ENCODE data around the gene SELENOK. TPM values are rescaled to one million over a fixed set of nuclear protein-coding genes. Genes with fewer than 3 reads are reported as not detected.
A peak's percentile ranks its signal among the peaks of the same experiment; 100 is the strongest.

SELENOK gene
- total RNA-seq, 1 donor from 2014 or later, result 76.6 TPM

DNA sequence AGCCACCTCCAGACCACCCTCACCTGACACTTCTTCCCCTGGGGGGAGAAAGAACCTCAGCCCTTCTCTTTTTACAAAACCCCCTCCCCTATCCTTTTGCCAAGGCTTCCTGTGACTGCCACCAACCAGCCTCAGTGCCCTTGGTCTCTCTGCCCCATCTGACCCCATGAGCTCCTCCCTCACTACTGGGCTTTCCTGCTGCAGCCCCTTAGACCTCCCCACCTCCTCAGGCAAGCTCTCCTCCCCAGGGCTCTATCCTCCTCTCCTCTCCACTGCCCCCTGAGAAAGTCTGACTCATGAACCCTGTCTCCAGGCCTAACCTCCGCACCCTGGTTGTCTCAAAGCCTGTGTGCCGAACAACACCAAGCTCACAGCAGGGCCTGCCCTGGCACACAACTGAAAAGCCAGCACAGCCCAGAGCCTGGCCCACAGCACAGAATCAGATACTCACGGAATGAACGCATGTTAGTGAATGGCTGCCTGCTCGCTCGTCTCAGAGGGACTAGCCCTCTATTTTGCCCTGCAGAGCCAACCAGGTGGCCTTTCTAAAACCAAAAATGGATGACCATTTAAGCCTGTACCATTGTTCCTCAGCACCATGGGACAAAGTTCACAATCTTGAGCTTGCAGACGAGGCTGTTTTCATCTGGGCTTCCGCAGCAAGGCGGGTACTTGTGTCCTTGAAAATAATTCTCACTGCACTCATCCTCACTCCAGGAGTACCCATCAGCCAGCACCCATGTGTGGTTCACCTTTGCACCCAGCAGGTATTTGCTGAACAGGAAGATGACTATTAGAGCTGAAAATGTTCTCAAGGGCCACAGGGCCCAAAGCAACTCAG is 47.2 kb downstream of the SELENOK start:
- peak; percentile 12 for DNase-seq (ENCODE audit: low spot score)
- Histone ChIP-seq H3K4me3 (no peak overlapping the region), H3K4me2 (peak overlapping the region; percentile 6), H3K9ac (no peak overlapping the region), H3K9me3 (ENCODE audit: low read depth) (no peaks in the 10 kb centered on the region), H4K20me1 (ENCODE audit: low read depth) (peaks cover 31% of the 10 kb centered on the region), H3K36me3 (no peaks in the 10 kb centered on the region), H3K4me1 (peaks cover 11% of the 10 kb centered on the region), H3K79me2 (ENCODE audit: low read depth) (no peaks in the 10 kb centered on the region), H3K27ac (no peak overlapping the region), H3K27me3 (peaks cover 30% of the 10 kb centered on the region), H3F3A (ENCODE audit: low read depth) (peaks cover 24% of the 10 kb centered on the region), H2AFZ (replicated peaks) (no peak overlapping the region)
- Mint-ChIP-seq H3K4me3 (peak overlapping the region; percentile 84), H3K36me3 (no peaks in the 10 kb centered on the region), H3K4me1 (peaks cover 26% of the 10 kb centered on the region), H3K9me3 (no peaks in the 10 kb centered on the region), H3K27ac (no peak overlapping the region), H3K27me3 (ENCODE audit: insufficient read depth, low read depth) (peaks cover 20% of the 10 kb centered on the region)
- TF ChIP-seq EZH2phosphoT487 (IDR thresholded peaks at IDR 0.05), result no peak
- no peak for TF ChIP-seq EZH2 (IDR thresholded peaks at IDR 0.05)
- TF ChIP-seq, protein P1, sequence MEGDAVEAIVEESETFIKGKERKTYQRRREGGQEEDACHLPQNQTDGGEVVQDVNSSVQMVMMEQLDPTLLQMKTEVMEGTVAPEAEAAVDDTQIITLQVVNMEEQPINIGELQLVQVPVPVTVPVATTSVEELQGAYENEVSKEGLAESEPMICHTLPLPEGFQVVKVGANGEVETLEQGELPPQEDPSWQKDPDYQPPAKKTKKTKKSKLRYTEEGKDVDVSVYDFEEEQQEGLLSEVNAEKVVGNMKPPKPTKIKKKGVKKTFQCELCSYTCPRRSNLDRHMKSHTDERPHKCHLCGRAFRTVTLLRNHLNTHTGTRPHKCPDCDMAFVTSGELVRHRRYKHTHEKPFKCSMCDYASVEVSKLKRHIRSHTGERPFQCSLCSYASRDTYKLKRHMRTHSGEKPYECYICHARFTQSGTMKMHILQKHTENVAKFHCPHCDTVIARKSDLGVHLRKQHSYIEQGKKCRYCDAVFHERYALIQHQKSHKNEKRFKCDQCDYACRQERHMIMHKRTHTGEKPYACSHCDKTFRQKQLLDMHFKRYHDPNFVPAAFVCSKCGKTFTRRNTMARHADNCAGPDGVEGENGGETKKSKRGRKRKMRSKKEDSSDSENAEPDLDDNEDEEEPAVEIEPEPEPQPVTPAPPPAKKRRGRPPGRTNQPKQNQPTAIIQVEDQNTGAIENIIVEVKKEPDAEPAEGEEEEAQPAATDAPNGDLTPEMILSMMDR (IDR thresholded peaks at IDR 0.05), result no peak

DNA sequence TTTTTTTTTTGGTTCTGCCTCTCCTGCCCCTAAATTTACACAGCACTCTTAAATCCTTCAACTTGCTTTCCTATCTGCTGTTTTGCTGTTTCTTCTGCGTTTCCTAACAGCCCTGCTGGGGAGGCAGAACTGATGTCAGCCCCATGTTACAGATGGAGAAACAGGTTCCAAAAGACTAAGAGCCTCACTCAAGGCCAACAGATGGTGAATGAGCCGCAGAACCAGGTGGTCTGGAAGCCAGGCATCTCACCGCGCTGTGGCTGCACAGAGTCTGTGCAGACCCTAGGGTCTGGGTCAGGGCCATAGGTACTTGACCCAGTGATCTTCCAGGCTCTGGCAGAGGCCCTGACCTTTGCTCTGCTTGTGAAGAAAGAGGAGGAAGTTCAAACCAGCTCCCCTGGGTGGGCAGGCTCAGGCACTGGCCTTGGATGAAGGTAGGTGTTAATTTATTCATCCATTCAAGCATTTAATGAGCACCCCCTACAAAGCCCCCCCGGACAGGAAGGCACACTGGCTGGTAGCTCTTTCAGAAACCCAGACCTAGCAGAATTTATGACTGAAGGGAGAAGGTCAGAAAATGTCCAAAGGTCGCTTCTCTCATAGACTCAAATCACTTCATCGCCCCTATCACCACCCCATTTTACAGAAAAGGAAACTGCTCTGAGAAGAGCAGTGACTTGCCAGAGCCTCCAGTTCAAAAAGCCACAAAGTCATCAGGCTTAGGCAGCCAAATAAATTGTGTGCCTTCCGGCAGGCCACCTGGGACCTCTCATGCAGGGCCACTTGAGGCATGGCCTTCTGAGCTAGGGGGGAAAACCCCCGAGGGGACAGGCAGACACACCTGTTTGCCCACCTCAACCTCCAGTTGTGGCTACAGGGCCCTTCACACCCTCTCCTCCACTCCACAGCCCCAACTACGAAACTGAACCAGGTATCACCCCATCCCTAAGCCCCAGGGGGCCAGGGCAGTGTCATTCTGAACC is 48.2 kb downstream of the SELENOK start:
- no peak overlapping the region for H2AFZ ChIP-seq (replicated peaks)
- no peak overlapping the region for H3K4me2 ChIP-seq
- no peaks in the 10 kb centered on the region for H3K9me3 Mint-ChIP-seq
- no peak for TF ChIP-seq EZH2phosphoT487 (IDR thresholded peaks at IDR 0.05)
- TF ChIP-seq EZH2 (IDR thresholded peaks at IDR 0.05), result no peak
- TF ChIP-seq, protein P1 (IDR thresholded peaks at IDR 0.05), result no peak
- H3K9me3 ChIP-seq (ENCODE audit: low read depth), result no peaks in the 10 kb centered on the region
- no peak overlapping the region for H3K27ac ChIP-seq
- H3K4me1 Mint-ChIP-seq, result peaks cover 26% of the 10 kb centered on the region
- no peak for DNase-seq (ENCODE audit: low spot score)
- H3K36me3 ChIP-seq, result no peaks in the 10 kb centered on the region
- peaks cover 24% of the 10 kb centered on the region for H3F3A ChIP-seq (ENCODE audit: low read depth)
- no peak overlapping the region for H3K4me3 ChIP-seq
- H3K27ac Mint-ChIP-seq, result peak overlapping the region; percentile 37
- H3K4me3 Mint-ChIP-seq, result peak overlapping the region; percentile 30
- peaks cover 11% of the 10 kb centered on the region for H3K4me1 ChIP-seq
- H3K27me3 Mint-ChIP-seq (ENCODE audit: insufficient read depth, low read depth), result peaks cover 20% of the 10 kb centered on the region
- peaks cover 29% of the 10 kb centered on the region for H3K27me3 ChIP-seq
- H4K20me1 ChIP-seq (ENCODE audit: low read depth), result peaks cover 31% of the 10 kb centered on the region
- H3K36me3 Mint-ChIP-seq, result no peaks in the 10 kb centered on the region
- no peaks in the 10 kb centered on the region for H3K79me2 ChIP-seq (ENCODE audit: low read depth)
- H3K9ac ChIP-seq, result no peak overlapping the region

DNA sequence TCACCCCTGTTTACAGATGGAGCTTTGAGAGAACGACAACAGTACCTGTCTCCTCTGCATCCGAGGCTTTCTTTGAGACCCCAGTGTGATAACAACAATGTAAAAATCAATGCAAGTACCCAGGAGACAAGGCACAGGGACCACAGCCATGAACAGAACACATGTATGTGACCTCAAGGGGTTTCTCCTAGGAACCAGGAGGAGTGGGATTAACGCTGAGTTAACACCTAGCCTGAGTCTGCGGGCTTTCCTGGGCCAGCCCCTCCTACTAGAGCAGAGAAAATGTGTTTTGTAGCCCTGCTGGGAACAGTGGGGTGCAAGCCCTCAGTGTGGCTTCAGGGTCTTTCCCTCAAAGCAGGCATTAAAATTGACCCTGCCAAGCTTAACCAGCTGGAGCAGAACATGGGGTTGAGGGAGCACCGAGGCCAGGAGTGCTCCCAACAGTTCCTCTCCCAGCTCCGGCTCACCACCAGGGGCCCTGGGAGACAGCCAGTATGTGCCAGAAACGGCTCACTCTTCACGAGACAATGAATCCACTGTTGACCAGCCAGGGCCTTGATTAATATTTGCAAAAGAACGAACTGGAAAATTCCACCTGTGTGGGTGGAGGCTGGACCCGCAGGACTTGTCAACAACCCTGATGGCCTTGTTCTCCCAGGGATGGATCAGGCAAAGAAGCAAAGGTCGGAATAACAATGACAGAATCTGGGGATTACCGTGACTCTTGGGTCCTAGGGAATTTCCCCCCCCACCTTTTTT is 49.0 kb downstream of the SELENOK start:
- Histone ChIP-seq H3K4me1 (peaks cover 11% of the 10 kb centered on the region), H3K4me3 (no peak overlapping the region), H3K79me2 (ENCODE audit: low read depth) (no peaks in the 10 kb centered on the region), H3K9ac (no peak overlapping the region), H3K27ac (no peak overlapping the region), H3F3A (ENCODE audit: low read depth) (peaks cover 24% of the 10 kb centered on the region), H3K27me3 (peaks cover 20% of the 10 kb centered on the region), H2AFZ (replicated peaks) (no peak overlapping the region), H3K9me3 (ENCODE audit: low read depth) (no peaks in the 10 kb centered on the region), H4K20me1 (ENCODE audit: low read depth) (peaks cover 31% of the 10 kb centered on the region), H3K4me2 (peak overlapping the region; percentile 31), H3K36me3 (no peaks in the 10 kb centered on the region)
- no peak overlapping the region for H3K4me3 Mint-ChIP-seq
- H3K36me3 Mint-ChIP-seq, result no peaks in the 10 kb centered on the region
- H3K27ac Mint-ChIP-seq, result no peak overlapping the region
- TF ChIP-seq, protein P1 (IDR thresholded peaks at IDR 0.05), result peak; percentile 21
- TF ChIP-seq EZH2phosphoT487 (IDR thresholded peaks at IDR 0.05), result no peak
- TF ChIP-seq EZH2 (IDR thresholded peaks at IDR 0.05), result no peak
- DNase-seq (ENCODE audit: low spot score), result peak; percentile 19
- peaks cover 26% of the 10 kb centered on the region for H3K4me1 Mint-ChIP-seq
- no peaks in the 10 kb centered on the region for H3K9me3 Mint-ChIP-seq
- peaks cover 20% of the 10 kb centered on the region for H3K27me3 Mint-ChIP-seq (ENCODE audit: insufficient read depth, low read depth)
